ENCODE measurements around the gene KDELR1.

KDELR1 gene

GRCh38 chr19:48391100-48392005, at the start of gene KDELR1:
KDELR1 (minus strand) TSS chr19:48391551; CDS start chr19:48391358, 193 bp downstream.
- DNase-seq (ENCODE audit: low spot score) = peak; percentile 76

GRCh38 chr19:48436586-48436985, 45.2 kb upstream of the KDELR1 start:
- DNase-seq (ENCODE audit: low spot score) = no peak

DNA sequence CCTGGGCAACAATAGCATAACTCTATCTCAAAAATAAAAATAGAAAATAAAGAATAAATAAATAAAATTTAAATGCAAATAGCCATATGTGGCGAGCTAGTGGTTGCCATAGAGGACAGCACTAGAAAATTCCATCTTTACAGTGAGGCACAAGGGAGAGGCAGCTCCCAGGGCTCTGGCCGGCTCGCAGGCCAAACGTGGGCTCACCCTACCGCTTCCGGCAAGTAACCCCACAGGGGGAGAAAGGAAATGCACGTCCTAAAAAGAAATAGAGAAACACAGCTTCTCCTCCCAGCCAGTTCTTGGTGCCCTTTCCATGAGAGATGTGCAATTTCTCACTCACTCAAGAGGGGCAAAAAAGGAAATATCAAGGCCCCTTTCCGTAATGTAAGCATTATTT, 42.0 kb upstream of the KDELR1 start:
- no peak for DNase-seq (ENCODE audit: low spot score)

DNA sequence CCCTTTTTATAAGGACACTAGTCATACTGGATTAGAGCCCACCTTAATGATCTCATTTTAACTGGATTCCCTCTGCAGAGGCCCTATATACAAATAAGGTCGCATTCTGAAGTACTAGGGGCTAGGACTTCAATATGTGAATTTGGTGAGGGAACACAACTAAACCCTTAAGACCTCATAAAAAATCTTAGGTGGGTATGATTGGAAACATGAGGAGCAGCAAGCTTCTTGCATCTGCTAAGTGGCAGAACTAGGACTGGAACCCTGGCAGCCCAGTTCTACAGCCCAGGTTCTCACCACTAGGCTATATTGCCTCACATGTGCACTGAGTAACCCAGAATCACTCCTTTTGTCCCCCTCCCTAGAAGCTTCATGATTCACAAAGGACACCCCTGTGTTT, 37.3 kb upstream of the KDELR1 start:
- no peak for DNase-seq (ENCODE audit: low spot score)

DNA sequence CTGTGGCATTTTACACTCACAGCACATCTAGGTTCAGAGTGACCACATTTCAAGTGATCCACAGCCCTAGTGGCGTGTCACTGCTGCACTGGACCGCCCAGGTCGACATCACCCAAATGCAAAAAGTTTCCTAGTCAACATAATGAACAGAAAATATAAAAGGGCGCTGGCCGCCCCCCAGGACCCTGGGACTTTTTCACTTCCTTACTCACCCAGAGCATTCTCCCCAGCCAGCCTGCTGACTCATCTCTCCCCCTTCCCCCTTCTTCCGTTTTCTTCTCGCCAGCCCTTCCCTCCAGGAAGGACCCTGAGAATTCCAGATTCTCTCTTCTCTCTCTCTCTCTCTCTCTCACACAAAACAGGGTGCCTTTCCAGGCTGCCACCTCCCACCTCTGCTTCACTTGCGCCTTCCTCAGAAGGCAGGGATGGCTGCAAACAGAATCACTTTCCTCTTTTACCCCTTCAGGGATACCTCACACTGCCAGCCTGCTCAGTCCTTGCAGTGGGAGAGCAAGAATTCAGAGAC, 33.4 kb upstream of the KDELR1 start:
- DNase-seq (ENCODE audit: low spot score) = peak; percentile 77

DNA sequence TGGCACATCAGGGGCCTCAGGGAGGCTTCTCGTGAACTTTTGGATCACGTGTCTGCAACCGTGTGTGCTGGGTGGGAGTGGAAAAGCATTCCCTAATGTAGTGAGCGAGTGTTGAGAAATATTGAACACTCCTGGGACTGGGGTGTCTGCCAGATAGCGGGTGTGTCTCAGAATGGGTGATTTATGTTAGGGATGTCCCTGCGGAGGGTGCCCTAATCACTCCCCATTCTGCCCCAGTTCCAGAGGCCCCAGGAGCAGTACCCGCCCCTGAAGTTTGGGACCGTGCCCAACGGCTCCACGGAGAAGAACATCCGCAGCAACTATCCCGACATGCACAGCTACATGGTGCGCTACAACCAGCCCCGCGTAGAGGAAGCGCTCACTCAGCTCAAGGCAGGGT, 30.2 kb upstream of the KDELR1 start:
- DNase-seq (ENCODE audit: low spot score) = no peak

DNA sequence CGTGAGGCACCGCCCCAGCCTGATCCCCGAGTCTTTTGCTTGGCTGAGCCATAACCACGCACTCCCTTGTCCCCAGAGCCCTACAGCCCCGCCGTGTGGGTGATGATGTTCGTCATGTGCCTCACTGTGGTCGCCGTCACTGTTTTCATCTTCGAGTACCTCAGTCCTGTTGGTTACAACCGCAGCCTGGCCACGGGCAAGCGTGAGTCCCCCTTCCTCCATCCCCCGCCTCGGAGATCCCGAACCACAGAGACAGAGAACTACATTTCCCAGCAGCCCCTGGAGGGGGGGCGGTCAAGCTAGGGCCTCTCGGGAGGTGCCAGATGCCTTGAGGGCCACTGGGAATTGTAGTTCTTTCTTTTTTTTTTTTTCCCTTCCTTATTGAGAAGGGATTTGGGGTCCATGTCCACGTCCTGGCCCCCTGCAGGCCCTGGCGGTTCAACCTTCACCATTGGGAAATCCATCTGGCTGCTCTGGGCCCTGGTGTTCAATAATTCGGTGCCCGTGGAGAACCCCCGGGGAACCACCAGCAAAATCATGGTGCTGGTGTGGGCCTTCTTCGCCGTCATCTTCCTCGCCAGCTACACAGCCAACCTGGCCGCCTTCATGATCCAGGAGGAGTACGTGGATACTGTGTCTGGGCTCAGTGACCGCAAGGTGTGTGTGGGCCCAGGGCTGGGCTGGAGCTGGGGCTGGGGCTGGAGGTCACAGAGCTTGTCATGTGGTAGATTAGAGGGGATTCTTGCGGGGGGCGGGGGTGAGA, 28.0 kb upstream of the KDELR1 start:
- no peak for DNase-seq (ENCODE audit: low spot score)

- no peak for DNase-seq (ENCODE audit: low spot score)
These were observed 27.1 kb upstream of the KDELR1 start for GRCh38 chr19:48418317-48419064.

DNA sequence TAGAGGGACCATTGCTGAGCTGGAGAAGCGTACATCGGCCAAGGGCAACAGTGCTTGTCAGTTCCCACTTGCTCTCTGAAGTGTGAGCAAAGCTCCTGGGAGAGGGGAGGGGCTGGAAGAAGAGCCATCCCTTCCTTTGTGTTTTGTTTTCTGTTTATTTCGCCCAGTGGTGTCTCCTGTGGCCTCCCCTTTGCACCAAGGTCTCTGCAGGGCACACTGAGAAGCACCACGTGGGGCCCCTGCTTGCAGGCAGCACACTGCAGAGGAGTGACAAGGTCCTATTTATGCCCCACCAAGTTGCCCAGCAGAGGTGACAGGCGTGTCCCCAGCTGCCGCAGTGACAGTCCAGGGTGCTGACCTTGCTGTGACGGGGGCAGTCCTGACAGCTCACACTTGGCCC, 26.1 kb upstream of the KDELR1 start:
- no peak for DNase-seq (ENCODE audit: low spot score)

DNA sequence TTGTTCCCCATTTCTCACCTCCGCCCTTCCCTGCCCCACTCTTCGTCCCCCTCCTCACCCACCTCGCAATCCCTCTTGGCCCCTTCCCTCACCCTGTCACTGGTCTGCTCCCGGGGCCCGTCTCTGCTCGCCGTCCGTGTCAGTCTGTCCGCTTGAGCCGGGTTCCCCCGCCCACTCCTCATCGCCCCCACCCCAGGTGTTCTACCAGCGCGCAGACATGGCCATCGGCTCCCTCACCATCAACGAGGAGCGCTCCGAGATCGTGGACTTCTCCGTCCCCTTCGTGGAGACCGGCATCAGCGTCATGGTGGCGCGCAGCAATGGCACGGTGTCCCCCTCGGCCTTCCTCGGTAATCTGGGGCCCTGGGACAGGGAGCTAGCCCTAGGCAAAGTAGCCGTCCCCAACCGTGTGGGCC, 24.5 kb upstream of the KDELR1 start:
- no peak for DNase-seq (ENCODE audit: low spot score)

DNA sequence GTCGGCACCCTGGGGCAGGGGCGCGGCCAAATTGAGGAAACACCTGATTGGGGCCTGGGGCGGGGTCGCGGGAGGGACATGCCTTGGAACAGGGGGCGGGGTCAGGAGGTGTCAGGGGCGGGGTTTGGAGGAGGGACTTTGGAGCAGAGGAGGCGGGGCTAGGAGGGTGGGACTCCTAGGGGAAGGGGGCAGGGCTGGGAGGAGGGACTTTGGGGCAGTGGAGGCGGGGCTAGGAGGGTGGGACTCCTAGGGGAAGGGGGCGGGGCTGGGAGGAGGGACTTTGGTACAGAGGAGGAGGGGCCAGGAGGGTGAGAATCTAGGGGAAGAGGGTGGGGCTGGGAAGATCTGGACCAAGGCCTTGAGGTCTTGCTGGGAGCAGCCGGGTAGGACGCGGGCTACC, 24.0 kb upstream of the KDELR1 start:
- peak; percentile 77 for DNase-seq (ENCODE audit: low spot score)

DNA sequence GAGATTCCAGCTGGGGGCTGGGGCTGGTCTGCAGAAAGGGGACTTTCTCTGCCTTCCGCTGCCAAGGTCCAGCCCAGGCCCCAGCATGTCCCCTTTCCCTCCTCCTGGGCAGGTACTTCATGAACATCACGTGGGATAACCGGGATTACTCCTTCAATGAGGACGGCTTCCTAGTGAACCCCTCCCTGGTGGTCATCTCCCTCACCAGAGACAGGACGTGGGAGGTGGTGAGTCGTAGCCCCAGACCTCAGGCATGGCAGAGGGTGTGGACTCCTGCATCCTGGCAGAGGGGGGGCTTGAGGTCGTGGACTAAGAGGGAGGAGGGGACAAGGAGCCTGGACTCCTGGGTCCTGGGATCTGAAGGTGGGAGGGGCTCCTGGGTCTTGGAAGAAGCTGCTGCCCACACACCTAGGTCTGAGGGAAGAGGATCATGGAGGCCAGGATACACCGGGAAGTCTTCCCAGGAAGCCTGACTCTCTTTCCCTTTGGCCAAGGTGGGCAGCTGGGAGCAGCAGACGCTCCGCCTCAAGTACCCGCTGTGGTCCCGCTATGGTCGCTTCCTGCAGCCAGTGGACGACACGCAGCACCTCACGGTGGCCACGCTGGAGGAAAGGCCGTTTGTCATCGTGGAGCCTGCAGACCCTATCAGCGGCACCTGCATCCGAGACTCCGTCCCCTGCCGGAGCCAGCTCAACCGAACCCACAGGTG, 22.7 kb upstream of the KDELR1 start:
- peak; percentile 91 for DNase-seq (ENCODE audit: low spot score)

DNA sequence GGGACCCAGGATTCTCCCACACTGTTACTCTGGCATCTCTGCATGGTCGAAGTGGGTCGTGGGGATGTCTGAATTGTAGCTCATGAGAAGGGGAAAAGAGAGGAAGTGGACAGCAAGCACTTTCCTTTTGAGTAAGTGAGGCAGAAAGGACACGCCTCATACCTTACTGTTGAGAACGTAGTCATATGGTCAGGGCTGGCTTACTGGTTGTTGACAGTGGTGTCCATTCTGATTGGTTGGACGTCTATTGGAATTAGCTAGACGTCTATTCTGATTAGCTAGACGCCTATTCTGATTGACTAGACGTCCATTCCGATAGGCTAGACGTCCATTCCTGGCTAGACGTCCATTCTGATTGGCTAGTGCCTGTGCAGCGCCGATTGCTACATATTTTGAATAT, 14.5 kb upstream of the KDELR1 start:
- peak; percentile 68 for DNase-seq (ENCODE audit: low spot score)

DNA sequence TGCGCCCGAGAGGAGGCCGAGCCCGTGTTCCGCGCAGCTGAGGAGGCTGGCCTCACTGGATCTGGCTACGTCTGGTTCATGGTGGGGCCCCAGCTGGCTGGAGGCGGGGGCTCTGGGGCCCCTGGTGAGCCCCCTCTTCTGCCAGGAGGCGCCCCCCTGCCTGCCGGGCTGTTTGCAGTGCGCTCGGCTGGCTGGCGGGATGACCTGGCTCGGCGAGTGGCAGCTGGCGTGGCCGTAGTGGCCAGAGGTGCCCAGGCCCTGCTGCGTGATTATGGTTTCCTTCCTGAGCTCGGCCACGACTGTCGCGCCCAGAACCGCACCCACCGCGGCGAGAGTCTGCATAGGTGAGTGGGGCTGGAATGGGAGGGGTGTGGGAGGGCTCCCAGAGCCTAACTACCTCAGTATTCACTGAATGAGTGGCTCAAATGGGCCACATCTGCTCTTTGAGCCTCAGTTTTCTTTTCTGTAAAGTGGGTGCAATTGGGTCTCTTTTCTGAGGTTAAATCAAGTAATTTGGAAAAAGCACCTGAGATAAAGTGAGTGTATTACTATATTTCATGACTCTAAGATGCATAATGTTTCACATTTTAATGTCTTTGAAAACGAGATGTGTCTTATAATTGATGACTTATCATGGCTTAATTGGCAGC, 13.8 kb upstream of the KDELR1 start:
- no peak for DNase-seq (ENCODE audit: low spot score)

DNA sequence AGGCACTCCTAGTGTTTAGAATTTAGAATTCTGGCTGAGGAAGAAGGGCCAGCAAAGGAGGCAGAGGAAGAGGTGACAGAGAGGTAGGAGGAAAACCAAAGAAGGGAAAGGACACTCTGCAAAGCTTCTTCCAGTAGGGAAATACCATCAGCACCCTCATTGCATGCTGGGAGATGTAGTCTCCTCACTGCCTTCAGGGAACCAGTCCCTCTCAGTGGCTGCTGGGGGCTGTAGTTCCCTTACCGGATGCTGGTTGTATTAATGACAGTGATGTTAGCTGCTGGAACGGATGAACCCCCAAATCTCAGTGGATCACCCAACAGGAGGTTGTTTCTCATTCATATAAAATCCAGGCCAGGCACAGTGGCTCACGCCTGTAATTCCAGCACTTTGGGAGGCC, 12.3 kb upstream of the KDELR1 start:
- peak; percentile 61 for DNase-seq (ENCODE audit: low spot score)

- no peak for DNase-seq (ENCODE audit: low spot score)
These were observed 9.9 kb upstream of the KDELR1 start for GRCh38 chr19:48401287-48401686.

DNA sequence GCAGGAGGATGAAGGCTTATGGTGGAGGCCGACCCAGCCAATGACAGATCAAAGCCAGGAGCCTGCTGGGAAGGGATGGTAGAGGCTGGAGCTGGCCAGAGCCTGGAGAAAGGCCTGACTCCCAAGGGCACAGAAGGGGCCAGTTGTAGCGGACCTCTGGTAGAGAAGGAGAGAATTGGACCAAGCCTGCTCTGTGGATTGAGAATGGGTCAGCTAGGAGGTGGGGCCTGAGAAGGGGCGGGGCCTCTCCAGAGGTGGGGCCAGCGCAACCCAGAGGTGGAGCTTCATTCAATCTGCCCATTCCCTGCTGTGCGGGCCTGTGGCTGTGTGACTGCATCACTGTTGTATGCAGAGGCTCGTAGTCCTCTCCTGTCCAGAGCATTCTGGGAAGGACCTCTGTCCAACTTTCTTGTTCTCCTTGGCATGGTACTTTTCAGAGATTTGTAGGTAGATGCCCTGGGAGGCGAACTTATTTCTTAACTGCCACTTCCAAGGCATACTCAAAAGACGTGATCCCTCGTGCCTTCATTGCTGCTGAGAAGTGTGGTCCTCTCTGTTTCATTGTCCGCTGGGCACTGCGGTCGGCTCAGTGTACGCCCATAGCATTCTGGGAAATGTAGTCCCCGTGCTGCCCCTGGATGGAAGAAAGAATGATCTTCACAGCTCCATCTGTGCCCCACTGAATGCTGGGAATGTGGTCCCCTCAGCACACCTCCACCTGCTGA, 8.8 kb upstream of the KDELR1 start:
- DNase-seq (ENCODE audit: low spot score) = no peak

DNA sequence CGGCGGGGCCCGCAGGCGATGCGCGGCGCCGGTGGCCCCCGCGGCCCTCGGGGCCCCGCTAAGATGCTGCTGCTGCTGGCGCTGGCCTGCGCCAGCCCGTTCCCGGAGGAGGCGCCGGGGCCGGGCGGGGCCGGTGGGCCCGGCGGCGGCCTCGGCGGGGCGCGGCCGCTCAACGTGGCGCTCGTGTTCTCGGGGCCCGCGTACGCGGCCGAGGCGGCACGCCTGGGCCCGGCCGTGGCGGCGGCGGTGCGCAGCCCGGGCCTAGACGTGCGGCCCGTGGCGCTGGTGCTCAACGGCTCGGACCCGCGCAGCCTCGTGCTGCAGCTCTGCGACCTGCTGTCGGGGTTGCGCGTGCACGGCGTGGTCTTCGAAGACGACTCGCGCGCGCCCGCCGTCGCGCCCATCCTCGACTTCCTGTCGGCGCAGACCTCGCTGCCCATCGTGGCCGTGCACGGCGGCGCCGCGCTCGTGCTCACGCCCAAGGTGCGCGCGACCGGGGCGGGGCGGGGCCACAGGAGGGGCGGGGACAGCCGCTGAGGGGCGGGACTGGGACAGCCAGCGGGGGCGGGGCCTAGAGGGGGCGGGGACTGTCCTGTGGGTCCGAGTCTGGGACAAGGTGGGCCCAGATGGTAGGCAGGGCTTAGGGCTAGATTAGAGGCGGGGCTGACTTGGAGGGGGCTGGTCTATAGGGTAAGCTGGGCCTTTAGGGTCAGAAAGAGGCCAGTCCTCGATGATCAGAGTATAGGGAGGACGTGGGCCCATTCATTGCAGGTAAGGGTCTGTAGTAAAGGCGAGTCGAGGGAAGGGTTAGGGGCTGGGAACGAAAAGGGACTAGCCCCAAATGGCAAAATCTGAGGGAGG, 7.3 kb upstream of the KDELR1 start:
- peak; percentile 57 for DNase-seq (ENCODE audit: low spot score)

DNA sequence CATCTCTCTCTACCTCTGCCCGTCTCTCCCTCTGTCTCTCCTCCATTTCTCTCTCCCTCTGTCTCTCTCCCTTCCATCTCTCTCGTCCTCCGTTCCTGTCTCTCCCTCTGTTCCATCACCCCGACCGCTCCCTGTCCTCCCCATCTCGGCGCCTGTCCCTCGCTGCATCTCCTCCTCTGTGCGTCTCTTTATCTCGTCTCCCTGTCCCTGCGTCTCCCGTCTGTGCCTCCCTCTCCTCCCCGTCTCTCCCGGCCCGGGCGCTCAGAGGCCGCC, 6.7 kb upstream of the KDELR1 start:
- no peak for DNase-seq (ENCODE audit: low spot score)

All from kidney tubule cell (primary cell).